SK-N-SH (cell line): ENCODE results near the gene LMF1. TPM values are rescaled to one million over a fixed set of nuclear protein-coding genes. Genes with fewer than 3 reads are reported as not detected.

ENCODE experiments used
- CTCF ChIA-PET: fragments of 300-600, 350-600 bp; formaldehyde crosslinking; extraction: SDS; loops from one replicate; lab custom pipeline; 2021; lab: Yijun Ruan, JAX
- POLR2A ChIA-PET: fragments of 350-600 bp; sonication (Branson Sonifier 250); formaldehyde crosslinking; extraction: SDS; loops from one replicate; lab custom pipeline; 2020; ENCODE audit warnings: antibody characterized with exemption, inconsistent platforms; lab: Yijun Ruan, JAX
- DNase-seq: peaks from one replicate; pipeline ENCODE4 v3.0.0; 2012
- H2AFZ ChIP-seq: fragments of 200-600 bp; sonication (generic); 2 replicates; pipeline ENCODE4 v1.8.1; 2016; ENCODE audit warnings: antibody characterized with exemption, mild to moderate bottlenecking, low read depth
- H3F3A ChIP-seq: fragments of 200-600 bp; sonication (generic); replicated peaks from 2 replicates; pipeline ENCODE3; 2016; ENCODE audit warnings: antibody characterized with exemption, mild to moderate bottlenecking; ENCODE audit not compliant: insufficient read depth
- H3K27ac ChIP-seq, 2 experiments: fragments of 200-500 bp in 1 of 2; fragments of 200-600 bp in 1 of 2; sonication (Bioruptor generic) in 1 of 2; sonication (generic), shearing (Covaris generic) in 1 of 2; 2 replicates each; pipeline versions ENCODE4 v1.5.1 to v1.6.1; 2014 to 2016; ENCODE audit warnings: low read depth in 2 of 2, inconsistent platforms in 1 of 2, low read length in 1 of 2, mild to moderate bottlenecking in 1 of 2, mixed read lengths in 1 of 2
- H3K27me3 ChIP-seq: fragments of 200-600 bp; sonication (generic), shearing (Covaris generic); 2 replicates; pipeline ENCODE4 v1.6.1; 2016; ENCODE audit warnings: mixed run types; ENCODE audit not compliant: insufficient read depth
- H3K36me3 ChIP-seq, 2 experiments: fragments of 200-500 bp in 1 of 2; fragments of 200-600 bp in 1 of 2; sonication (Bioruptor generic) in 1 of 2; sonication (generic) in 1 of 2; replicated peaks in 1 of 2; 2 replicates each; pipeline versions ENCODE3 to v1.5.1; 2014 to 2016; ENCODE audit warnings: low read length in 1 of 2, mild to moderate bottlenecking in 1 of 2; ENCODE audit not compliant: insufficient read depth in 2 of 2, control insufficient read depth in 1 of 2
- H3K4me1 ChIP-seq, 2 experiments: fragments of 200-500 bp in 1 of 2; fragments of 200-600 bp in 1 of 2; sonication (Bioruptor generic) in 1 of 2; sonication (generic), shearing (Covaris generic) in 1 of 2; 2 replicates each; pipeline versions ENCODE4 v1.5.1 to v1.6.1; 2014 to 2016; ENCODE audit warnings: low read depth in 1 of 2, low read length in 1 of 2, mixed run types in 1 of 2; ENCODE audit not compliant: insufficient read depth in 2 of 2, control insufficient read depth in 1 of 2
- H3K4me2 ChIP-seq: fragments of 200-600 bp; sonication (generic), shearing (Covaris generic); 2 replicates; pipeline ENCODE4 v1.6.1; 2017; ENCODE audit warnings: mixed run types
- H3K4me3 ChIP-seq, 2 experiments: fragments of 200-500 bp in 1 of 2; fragments of 200-600 bp in 1 of 2; sonication (Bioruptor generic) in 1 of 2; sonication (generic), shearing (Covaris generic) in 1 of 2; 2 replicates each; pipeline versions ENCODE4 v1.5.1 to v1.8.1; 2014 to 2016; ENCODE audit warnings: low read depth in 2 of 2, inconsistent platforms in 1 of 2, low read length in 1 of 2, mild to moderate bottlenecking in 1 of 2, mixed read lengths in 1 of 2, moderate library complexity in 1 of 2
- H3K79me2 ChIP-seq: fragments of 200-600 bp; sonication (generic); 2 replicates; pipeline ENCODE4 v1.8.1; 2017; ENCODE audit warnings: mild to moderate bottlenecking; ENCODE audit not compliant: insufficient read depth
- H3K9ac ChIP-seq: fragments of 200-600 bp; sonication (generic); 2 replicates; pipeline ENCODE4 v1.6.1; 2017; ENCODE audit warnings: mixed run types
- H3K9me2 ChIP-seq: fragments of 200-600 bp; sonication (generic); 2 replicates; pipeline ENCODE4 v1.6.1; 2017; ENCODE audit warnings: mixed run types
- H3K9me3 ChIP-seq: fragments of 200-600 bp; sonication (generic); 2 replicates; pipeline ENCODE4 v1.6.1; 2017; ENCODE audit warnings: mixed run types, mild to moderate bottlenecking, moderate library complexity
- H4K20me1 ChIP-seq: fragments of 200-600 bp; sonication (generic); 2 replicates; pipeline ENCODE4 v1.6.1; 2017; ENCODE audit warnings: mild to moderate bottlenecking, mixed run types; ENCODE audit not compliant: insufficient read depth
- CHD2 ChIP-seq: fragments of 150-350 bp; IDR thresholded peaks from 2 replicates; pipeline ENCODE4 v1.6.1; 2018; ENCODE audit warnings: low read length; ENCODE audit not compliant: partially characterized antibody
- FOSL2 ChIP-seq: IDR thresholded peaks from 2 replicates; pipeline ENCODE4 v1.4.0; 2012; ENCODE audit warnings: low read depth, mild to moderate bottlenecking, moderate library complexity, borderline replicate concordance
- FOXJ3 ChIP-seq: sonication (generic); formaldehyde crosslinking; IDR thresholded peaks from 2 replicates; pipeline ENCODE4 v1.5.1; 2020; ENCODE audit warnings: mild to moderate bottlenecking, missing genetic modification reagents
- GABPA ChIP-seq: IDR thresholded peaks from 2 replicates; pipeline ENCODE4 v1.4.0; 2012; ENCODE audit warnings: low read depth, mild to moderate bottlenecking
- GATA2 ChIP-seq: sonication (generic); formaldehyde crosslinking; IDR thresholded peaks from 2 replicates; pipeline ENCODE4 v1.5.0; 2020; ENCODE audit warnings: mild to moderate bottlenecking, missing genetic modification reagents
- MEF2A ChIP-seq: IDR thresholded peaks from 2 replicates; pipeline ENCODE4 v1.4.0; 2012; ENCODE audit warnings: low read depth, borderline replicate concordance
- MXI1 ChIP-seq: IDR thresholded peaks from 2 replicates; pipeline ENCODE4 v1.6.1; 2012; ENCODE audit warnings: mild to moderate bottlenecking, low read depth, low read length, improper control_type of control experiment
- NFIC ChIP-seq: IDR thresholded peaks from 2 replicates; pipeline ENCODE4 v1.4.0; 2012; ENCODE audit warnings: borderline replicate concordance
- RAD21 ChIP-seq: IDR thresholded peaks from 2 replicates; pipeline ENCODE4 v1.6.1; 2012; ENCODE audit warnings: mild to moderate bottlenecking, low read length
- SMC3 ChIP-seq: IDR thresholded peaks from 2 replicates; pipeline ENCODE4 v1.6.1; 2012; ENCODE audit warnings: low read depth, low read length, improper control_type of control experiment
- TCF12 ChIP-seq: IDR thresholded peaks from 2 replicates; pipeline ENCODE4 v1.4.0; 2012
- YY1 ChIP-seq: IDR thresholded peaks from 2 replicates; pipeline ENCODE4 v1.4.0; 2012; ENCODE audit warnings: low read depth, mild to moderate bottlenecking
- ZBTB33 ChIP-seq: IDR thresholded peaks from 2 replicates; pipeline ENCODE4 v1.4.0; 2012; ENCODE audit warnings: low read depth, borderline replicate concordance
- WGBS: methylation state at CpG from one replicate; pipeline ENCODE4 v1.1.6; 2017; ENCODE audit warnings: low lambda C conversion rate; 5-methylcytosine and 5-hydroxymethylcytosine counted together
- polyA plus RNA-seq, 3 experiments: library from polyadenylated mRNA; depleted of rRNA; stranded (reverse); fragments of >200 nt; gene quantifications; 2 replicates each; pipeline ENCODE4 v1.2.3, GENCODE V29; 2012
- TF ChIP-seq, protein P1 (sequence below): fragments of 150-350 bp; IDR thresholded peaks from 2 replicates; pipeline ENCODE4 v1.6.1; 2016; ENCODE audit warnings: mild to moderate bottlenecking, low read depth, low read length

The LMF1 gene
- polyA plus RNA-seq, 1 of the 3 experiments (the other 2 are of a cell fraction), result 5.7 TPM

DNA sequence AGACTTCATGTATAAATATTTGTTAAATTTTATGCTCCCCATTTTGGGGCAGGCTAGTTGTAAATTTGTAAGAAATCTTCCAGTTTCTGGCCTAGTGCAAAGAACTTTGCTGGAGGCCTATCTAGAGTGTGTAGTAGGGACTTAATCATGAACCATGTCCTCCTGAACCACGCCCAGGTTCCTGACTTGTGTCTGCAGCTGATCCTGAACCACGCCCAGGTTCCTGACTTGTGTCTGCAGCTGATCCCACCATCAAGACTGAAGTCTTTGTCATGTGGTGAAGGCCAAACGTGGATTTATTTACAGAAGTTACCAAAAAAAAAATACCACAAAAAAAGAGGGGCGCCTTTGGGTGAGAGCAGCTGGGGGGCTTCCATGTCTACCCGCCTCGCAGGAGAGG is 33.1 kb downstream of the LMF1 start (continued):
- TF ChIP-seq MEF2A (no peak), ZBTB33 (no peak)

- H3K79me2 ChIP-seq, result no peaks in the 10 kb centered on the region
- no peaks in the 10 kb centered on the region for H4K20me1 ChIP-seq
- H3K27me3 ChIP-seq, result no peaks in the 10 kb centered on the region
- peaks cover 0 to 3% of the 10 kb centered on the region in 2 experiments for H3K36me3 ChIP-seq
- no peak overlapping the region for H3K4me3 ChIP-seq
- H3K4me2 ChIP-seq, result no peak overlapping the region
- H3K9me3 ChIP-seq, result no peaks in the 10 kb centered on the region
- 58% methylated on average over 8 of the region's 8 CpGs for WGBS
- no peak overlapping the region for H2AFZ ChIP-seq
- TF ChIP-seq SMC3, result no peak
- no peaks in the 10 kb centered on the region for H3K4me1 ChIP-seq
- ChIA-PET CTCF (interaction anchor here (1.1 kb wide), 1 partner anchor 9 kb away, joined by 3 read pairs; no protein-coding TSS in a partner anchor), POLR2A (no interaction called here)
- H3K9me2 ChIP-seq, result no peaks in the 10 kb centered on the region
- DNase-seq, result no peak
- no peak overlapping the region for H3K27ac ChIP-seq
- H3F3A ChIP-seq, result no peaks in the 10 kb centered on the region
- H3K9ac ChIP-seq, result no peak overlapping the region
Observed at GRCh38 chr16:937311-937710, 33.5 kb downstream of the LMF1 start.

- Histone ChIP-seq H3K9me2 (no peaks in the 10 kb centered on the region), H2AFZ (no peak overlapping the region), H3K79me2 (no peaks in the 10 kb centered on the region), H3K9ac (no peak overlapping the region), H3K4me2 (no peak overlapping the region), H4K20me1 (no peaks in the 10 kb centered on the region), H3F3A (no peaks in the 10 kb centered on the region), H3K9me3 (no peaks in the 10 kb centered on the region), H3K27ac (no peak overlapping the region), H3K4me1 (no peaks in the 10 kb centered on the region), H3K36me3 (peaks cover 0 to 3% of the 10 kb centered on the region in 2 experiments), H3K27me3 (no peaks in the 10 kb centered on the region), H3K4me3 (no peak overlapping the region)
- DNase-seq, result no peak
- 69% methylated on average over 11 of the region's 11 CpGs for WGBS
- ChIA-PET CTCF (no interaction called here), POLR2A (no interaction called here)
- no peak for TF ChIP-seq YY1
- TF ChIP-seq NFIC, result no peak
- TF ChIP-seq RAD21, result no peak
- no peak for TF ChIP-seq CHD2
- no peak for TF ChIP-seq FOSL2
- TF ChIP-seq FOXJ3, result no peak
- TF ChIP-seq, protein P1, sequence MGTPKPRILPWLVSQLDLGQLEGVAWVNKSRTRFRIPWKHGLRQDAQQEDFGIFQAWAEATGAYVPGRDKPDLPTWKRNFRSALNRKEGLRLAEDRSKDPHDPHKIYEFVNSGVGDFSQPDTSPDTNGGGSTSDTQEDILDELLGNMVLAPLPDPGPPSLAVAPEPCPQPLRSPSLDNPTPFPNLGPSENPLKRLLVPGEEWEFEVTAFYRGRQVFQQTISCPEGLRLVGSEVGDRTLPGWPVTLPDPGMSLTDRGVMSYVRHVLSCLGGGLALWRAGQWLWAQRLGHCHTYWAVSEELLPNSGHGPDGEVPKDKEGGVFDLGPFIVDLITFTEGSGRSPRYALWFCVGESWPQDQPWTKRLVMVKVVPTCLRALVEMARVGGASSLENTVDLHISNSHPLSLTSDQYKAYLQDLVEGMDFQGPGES, result no peak
- TF ChIP-seq TCF12, result no peak
- no peak for TF ChIP-seq MXI1
- no peak for TF ChIP-seq GABPA
- no peak for TF ChIP-seq GATA2 (CRISPR knock-in tag)
Observed at GRCh38 chr16:935684-936083, 35.1 kb downstream of the LMF1 start.
